GM12891 (cell line): ENCODE results near the gene MARK1.

Source experiments
- DNase-seq: peaks from one replicate; pipeline ENCODE4 v3.0.0; 2011; ENCODE audit warnings: low spot score; ENCODE audit not compliant: insufficient read length
- FAIRE-seq: peaks from 2 replicates; lab custom pipeline; 2011; peaks lifted over from hg19 to GRCh38; lab: Jason Lieb, UNC
- PAX5 ChIP-seq: IDR thresholded peaks from 2 replicates; pipeline ENCODE4 v1.6.1; 2011; ENCODE audit warnings: low read length, moderate library complexity, mild to moderate bottlenecking; ENCODE audit not compliant: insufficient read depth, severe bottlenecking
- POLR2A ChIP-seq: IDR thresholded peaks from 2 replicates; pipeline ENCODE4 v1.6.1; 2011; ENCODE audit warnings: low read depth, low read length, control low read depth
- POLR2AphosphoS5 ChIP-seq: IDR thresholded peaks from 2 replicates; pipeline ENCODE4 v1.6.1; 2011; ENCODE audit warnings: low read depth, low read length, control low read depth
- POU2F2 ChIP-seq: IDR thresholded peaks from 2 replicates; pipeline ENCODE4 v1.6.1; 2011; ENCODE audit warnings: low read depth, mild to moderate bottlenecking, control low read depth, low read length, moderate library complexity
- SPI1 ChIP-seq: IDR thresholded peaks from 2 replicates; pipeline ENCODE4 v1.6.1; 2011; ENCODE audit warnings: low read depth, low read length, control low read depth
- TAF1 ChIP-seq: IDR thresholded peaks from 2 replicates; pipeline ENCODE4 v1.6.1; 2011; ENCODE audit warnings: low read depth, low read length, control low read depth

MARK1 gene

DNA sequence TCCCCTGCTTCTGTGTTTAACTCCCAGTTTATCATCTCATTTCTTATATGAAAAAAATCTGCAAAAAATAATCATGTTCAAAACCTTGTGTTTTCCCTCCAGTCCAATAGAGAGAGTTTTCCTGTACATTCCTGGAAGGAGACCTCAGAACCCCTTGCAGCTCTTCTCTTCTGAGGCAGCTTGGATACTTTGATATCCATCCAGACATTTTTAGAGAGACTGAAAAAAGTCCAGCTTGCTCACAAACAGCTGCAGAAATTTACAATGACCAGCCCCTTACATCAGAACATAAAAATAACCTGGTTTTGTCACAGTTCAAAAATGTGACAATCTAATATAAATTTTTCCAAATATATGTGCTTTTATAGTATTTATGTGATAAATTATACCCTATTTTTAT lies 88.9 kb downstream of the MARK1 start:
- TF ChIP-seq PAX5 = no peak
- FAIRE-seq (no peak), DNase-seq (no peak)

DNA sequence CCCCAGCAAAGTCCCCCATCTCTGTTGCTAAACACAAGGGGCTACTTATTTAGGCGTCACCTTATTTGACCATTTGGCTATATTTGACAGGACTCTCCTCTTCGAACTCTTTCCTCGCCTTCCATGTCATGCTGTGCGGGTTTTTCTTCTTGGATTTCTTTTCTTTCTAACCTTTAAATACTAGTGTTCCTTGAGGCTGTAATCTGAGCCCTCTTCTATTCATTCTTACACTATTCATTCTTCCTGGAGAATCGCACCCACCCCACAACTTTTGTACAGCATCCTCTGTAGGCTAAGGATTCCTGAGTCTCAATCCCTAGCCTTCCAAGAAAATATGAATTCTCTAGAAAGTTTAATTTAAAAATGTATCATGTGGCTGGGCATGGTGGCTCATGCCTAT lies 100.5 kb downstream of the MARK1 start:
- FAIRE-seq (no peak), DNase-seq (no peak)
- no peak for TF ChIP-seq POLR2A
- TF ChIP-seq PAX5 = no peak
- no peak for TF ChIP-seq POLR2AphosphoS5
- TF ChIP-seq SPI1 = no peak
- TF ChIP-seq TAF1 = no peak
- no peak for TF ChIP-seq POU2F2

DNA sequence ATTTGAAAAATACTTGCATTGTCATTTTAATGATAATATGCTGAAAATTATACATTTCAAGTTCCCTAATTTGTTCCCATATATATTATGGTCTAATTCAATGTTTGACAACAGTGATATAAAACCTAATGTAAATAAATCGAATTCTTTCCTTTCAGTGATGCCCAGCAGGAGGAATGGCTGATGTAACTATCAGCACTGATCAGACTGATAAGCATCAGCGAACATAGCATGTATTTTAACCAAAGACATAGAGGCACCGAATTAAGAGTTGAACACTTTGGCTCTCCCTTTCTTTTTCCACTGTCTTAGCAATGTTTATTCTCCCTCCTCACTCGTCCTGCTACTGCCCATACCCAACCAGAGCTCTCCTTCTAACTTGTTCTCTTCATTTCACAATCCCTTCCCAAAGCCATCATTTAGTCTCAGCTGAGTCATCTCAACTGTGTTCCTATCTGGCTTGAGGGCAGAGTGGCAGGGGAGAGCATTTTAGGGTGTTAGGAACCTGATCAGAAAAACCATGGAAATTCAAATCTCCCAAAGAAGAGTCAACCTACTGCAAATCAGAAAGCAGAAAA lies 103.4 kb downstream of the MARK1 start:
- TF ChIP-seq POLR2A (no peak), TAF1 (no peak), PAX5 (no peak), SPI1 (no peak), POU2F2 (no peak), POLR2AphosphoS5 (no peak)
- no peak for DNase-seq
- no peak for FAIRE-seq

GRCh38 chr1:220637759-220638158 lies 109.8 kb downstream of the MARK1 start:
- no peak for FAIRE-seq
- TF ChIP-seq POU2F2 = no peak
- TF ChIP-seq POLR2AphosphoS5 = no peak
- TF ChIP-seq PAX5 = no peak
- no peak for TF ChIP-seq SPI1
- TF ChIP-seq TAF1 = no peak
- TF ChIP-seq POLR2A = no peak
- no peak for DNase-seq

GRCh38 chr1:220642285-220642684 lies 114.3 kb downstream of the MARK1 start:
- TF ChIP-seq TAF1 (no peak), POU2F2 (no peak), POLR2AphosphoS5 (no peak), PAX5 (no peak), SPI1 (no peak), POLR2A (no peak)
- DNase-seq (no peak), FAIRE-seq (no peak)

GRCh38 chr1:220652995-220653394 lies 125.1 kb downstream of the MARK1 start:
- no peak for TF ChIP-seq POLR2A
- no peak for TF ChIP-seq POU2F2
- no peak for TF ChIP-seq POLR2AphosphoS5
- TF ChIP-seq SPI1 = no peak
- no peak for TF ChIP-seq PAX5
- TF ChIP-seq TAF1 = no peak
- DNase-seq = no peak
- no peak for FAIRE-seq

DNA sequence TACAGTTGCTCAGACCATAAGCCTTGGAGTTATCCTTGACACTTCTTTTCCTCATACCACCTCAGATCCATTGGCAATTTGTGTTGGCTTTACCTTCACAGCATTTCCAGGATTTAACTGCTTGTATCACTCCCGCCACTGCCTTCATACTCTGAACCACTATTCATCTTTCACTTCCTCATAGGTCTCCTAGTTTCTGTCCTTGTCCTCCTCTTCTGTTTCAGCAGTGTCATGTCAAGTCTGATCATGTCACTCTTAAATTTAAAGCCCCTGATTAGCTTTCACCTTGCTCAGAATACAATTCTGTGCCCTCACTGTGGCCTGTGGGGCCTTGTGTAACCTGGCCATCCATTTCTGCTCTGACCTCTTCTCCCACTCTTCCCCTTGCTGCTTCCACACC lies 127.6 kb downstream of the MARK1 start:
- DNase-seq = no peak
- TF ChIP-seq TAF1 (no peak), SPI1 (peak; percentile 93)
- peak; percentile 63 for FAIRE-seq

- TF ChIP-seq SPI1 (no peak), PAX5 (no peak), POU2F2 (no peak), TAF1 (no peak), POLR2A (no peak), POLR2AphosphoS5 (no peak)
- DNase-seq (no peak), FAIRE-seq (no peak)
These were observed 128.2 kb downstream of the MARK1 start for GRCh38 chr1:220655961-220656740.

DNA sequence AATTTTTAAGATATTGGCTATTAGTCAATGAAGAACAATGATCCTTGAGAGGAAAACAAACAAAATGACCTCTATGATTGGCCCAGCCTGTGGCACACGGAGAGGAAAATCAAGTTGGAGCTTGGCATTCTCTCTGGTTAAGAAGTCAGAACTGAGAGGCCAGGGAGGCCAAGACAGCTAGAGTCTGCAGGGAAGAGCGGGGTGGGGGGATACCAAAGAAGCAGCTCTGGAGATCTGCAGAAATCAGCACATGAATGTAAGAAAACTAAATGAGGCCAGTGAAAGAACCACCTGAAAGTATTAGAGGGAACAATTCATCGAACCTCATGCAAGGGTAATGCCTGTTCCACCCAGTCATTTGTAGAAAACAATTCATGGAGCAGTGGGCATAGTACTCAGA lies 138.4 kb downstream of the MARK1 start:
- DNase-seq = no peak
- TF ChIP-seq SPI1 (no peak), POLR2AphosphoS5 (no peak), POU2F2 (no peak), POLR2A (no peak), TAF1 (no peak), PAX5 (no peak)
- FAIRE-seq = no peak

GRCh38 chr1:220669005-220669404 lies 141.1 kb downstream of the MARK1 start:
- TF ChIP-seq SPI1 (no peak), TAF1 (no peak), POU2F2 (no peak), PAX5 (no peak), POLR2A (no peak), POLR2AphosphoS5 (no peak)
- FAIRE-seq (peak; percentile 51), DNase-seq (no peak)
